GM12878 (cell line): Measurements from ENCODE around the gene SPAG7. TPM values are rescaled to one million over a fixed set of nuclear protein-coding genes. Genes with fewer than 3 reads are reported as not detected.
A peak's percentile ranks its signal among the peaks of the same experiment; 100 is the strongest.

Experiments
- CBX3 ChIP-seq: fragments of 200-600 bp; sonication (generic); IDR thresholded peaks from 2 replicates; pipeline ENCODE4 v1.6.1; 2016; ENCODE audit warnings: low read depth, borderline replicate concordance
- E2F4 ChIP-seq: IDR thresholded peaks from 2 replicates; pipeline ENCODE4 v1.6.1; 2012; ENCODE audit warnings: low read depth, low read length, improper control_type of control experiment
- HDGF ChIP-seq: fragments of 450-650 bp; IDR thresholded peaks from 2 replicates; pipeline ENCODE4 v1.6.1; 2016; ENCODE audit warnings: antibody characterized with exemption
- RELA ChIP-seq: fragments of 450-650 bp; IDR thresholded peaks from 2 replicates; pipeline ENCODE4 v1.8.0; 2014; ENCODE audit warnings: borderline replicate concordance; ENCODE audit not compliant: partially characterized antibody
- REST ChIP-seq: IDR thresholded peaks from 2 replicates; pipeline ENCODE4 v1.6.1; 2012; ENCODE audit warnings: mild to moderate bottlenecking, low read depth, low read length
- SRF ChIP-seq, 2 experiments: IDR thresholded peaks; 2 replicates each; pipeline ENCODE4 v1.6.1; 2011; ENCODE audit warnings: low read depth in 2 of 2, low read length in 2 of 2, mild to moderate bottlenecking in 1 of 2, moderate library complexity in 1 of 2
- polyA plus RNA-seq, 11 experiments: library from polyadenylated mRNA; depleted of rRNA in 4 of 11; unstranded in 6 of 11; stranded (reverse) in 5 of 11; fragments of >200 nt; fragmentation: Nextera tagmentation in 4 of 11; fragmentation: Illumina TruSeq in 1 of 11; extraction: Ambion mirVana in 4 of 11; extraction: Trizol in 1 of 11; gene quantifications; 1 replicate in 1 of 11; 2 replicates in 10 of 11; pipeline versions ENCODE4 v1.2.1 to v1.2.3, GENCODE V29; 2011 to 2016; ENCODE audit warnings: inconsistent platforms in 2 of 11, missing spikeins in 2 of 11, low read depth in 1 of 11
- total RNA-seq, 4 experiments: library from RNA; depleted of rRNA in 3 of 4; stranded (reverse); fragments of >200 nt in 3 of 4; fragmentation: Illumina TruSeq in 1 of 4; extraction: Trizol in 1 of 4; gene quantifications; 2 replicates each; pipeline versions ENCODE4 v1.2.1 to v1.2.3, GENCODE V29; 2013 to 2021

The SPAG7 gene
- total and polyA plus RNA-seq, 10 of the 15 experiments (the other 5 are each of a cell fraction or from before 2014, with no cell fraction given) = 7.9 to 146 (median 88.7) TPM

- TF ChIP-seq HDGF (peak; percentile 11; the same call in 1 of the 2 replicates), RELA (no peak), REST (no peak), E2F4 (no peak), SRF (IDR thresholded peaks at IDR 0.05; ENCODE audit: low read depth in 2 of 2, low read length in 2 of 2) (no peak), CBX3 (no peak)
Observed at GRCh38 chr17:4968486-4969046, 949 bp upstream of the SPAG7 start (continued).
